OCI-LY3 (cell line): ENCODE measurements around the gene CCDC34.

Experiments
- H2AFZ ChIP-seq: fragments of 200-600, 300-600 bp; shearing (Covaris generic); 2 replicates; pipeline ENCODE4 v1.6.0; 2014; ENCODE audit warnings: antibody characterized with exemption, low read depth, low read length
- H3K27ac ChIP-seq: fragments of 200-600, 300-600 bp; sonication (generic); 2 replicates; pipeline ENCODE4 v1.5.1; 2014; ENCODE audit warnings: mild to moderate bottlenecking, low read length, moderate library complexity, mixed read lengths
- H3K27me3 ChIP-seq: fragments of 200-600, 300-600 bp; sonication (generic); 2 replicates; pipeline ENCODE4 v1.6.1; 2014; ENCODE audit warnings: low read depth, low read length, mixed read lengths
- H3K36me3 ChIP-seq: fragments of 200-600, 300-600 bp; sonication (generic); replicated peaks from 2 replicates; pipeline ENCODE3; 2014; ENCODE audit warnings: low read depth, low read length, mixed read lengths
- H3K4me1 ChIP-seq: fragments of 300-600, 200-600 bp; sonication (generic); 2 replicates; pipeline ENCODE4 v1.6.1; 2014; ENCODE audit warnings: low read length, mixed read lengths
- H3K4me2 ChIP-seq: fragments of 200-600, 300-600 bp; sonication (generic); 2 replicates; pipeline ENCODE4 v1.6.1; 2014; ENCODE audit warnings: low read length, mixed read lengths
- H3K4me3 ChIP-seq: fragments of 300-600, 200-600 bp; sonication (generic); 2 replicates; pipeline ENCODE4 v1.5.1; 2014; ENCODE audit warnings: antibody characterized with exemption, mild to moderate bottlenecking, low read length, moderate library complexity
- H3K79me2 ChIP-seq: fragments of 300-600, 200-600 bp; shearing (Covaris generic); 2 replicates; pipeline ENCODE4 v1.6.1; 2014; ENCODE audit warnings: mild to moderate bottlenecking, low read length, mixed read lengths
- H3K9ac ChIP-seq: fragments of 300-600, 200-600 bp; shearing (Covaris generic); 2 replicates; pipeline ENCODE4 v1.6.0; 2014; ENCODE audit warnings: mild to moderate bottlenecking, low read length, moderate library complexity
- H3K9me3 ChIP-seq: fragments of 200-600, 300-600 bp; shearing (Covaris generic); 2 replicates; pipeline ENCODE4 v1.6.1; 2014; ENCODE audit warnings: low read length, mixed read lengths; ENCODE audit not compliant: insufficient read depth
- H4K20me1 ChIP-seq: fragments of 200-600, 300-600 bp; sonication (generic); 2 replicates; pipeline ENCODE4 v1.6.1; 2016; ENCODE audit warnings: low read length, mixed read lengths; ENCODE audit not compliant: insufficient read depth
- EZH2phosphoT487 ChIP-seq: fragments of 200-600 bp; shearing (Covaris generic); IDR thresholded peaks from 2 replicates; pipeline ENCODE4 v1.6.1; 2018; ENCODE audit warnings: antibody characterized with exemption, mixed run types, low read depth
- TF ChIP-seq, protein P1 (sequence below): fragments of 200-600, 300-600 bp; sonication (generic); IDR thresholded peaks from 2 replicates; pipeline ENCODE4 v1.5.1; 2014; ENCODE audit warnings: antibody characterized with exemption, low read length, low read depth

Gene CCDC34

GRCh38 chr11:27307232-27307631 is 55.8 kb downstream of the CCDC34 start:
- TF ChIP-seq, protein P1, sequence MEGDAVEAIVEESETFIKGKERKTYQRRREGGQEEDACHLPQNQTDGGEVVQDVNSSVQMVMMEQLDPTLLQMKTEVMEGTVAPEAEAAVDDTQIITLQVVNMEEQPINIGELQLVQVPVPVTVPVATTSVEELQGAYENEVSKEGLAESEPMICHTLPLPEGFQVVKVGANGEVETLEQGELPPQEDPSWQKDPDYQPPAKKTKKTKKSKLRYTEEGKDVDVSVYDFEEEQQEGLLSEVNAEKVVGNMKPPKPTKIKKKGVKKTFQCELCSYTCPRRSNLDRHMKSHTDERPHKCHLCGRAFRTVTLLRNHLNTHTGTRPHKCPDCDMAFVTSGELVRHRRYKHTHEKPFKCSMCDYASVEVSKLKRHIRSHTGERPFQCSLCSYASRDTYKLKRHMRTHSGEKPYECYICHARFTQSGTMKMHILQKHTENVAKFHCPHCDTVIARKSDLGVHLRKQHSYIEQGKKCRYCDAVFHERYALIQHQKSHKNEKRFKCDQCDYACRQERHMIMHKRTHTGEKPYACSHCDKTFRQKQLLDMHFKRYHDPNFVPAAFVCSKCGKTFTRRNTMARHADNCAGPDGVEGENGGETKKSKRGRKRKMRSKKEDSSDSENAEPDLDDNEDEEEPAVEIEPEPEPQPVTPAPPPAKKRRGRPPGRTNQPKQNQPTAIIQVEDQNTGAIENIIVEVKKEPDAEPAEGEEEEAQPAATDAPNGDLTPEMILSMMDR, result no peak
- TF ChIP-seq EZH2phosphoT487, result no peak
- H3K4me3 ChIP-seq, result no peak overlapping the region
- H3K4me2 ChIP-seq, result no peak overlapping the region

GRCh38 chr11:27305751-27306150 is 57.3 kb downstream of the CCDC34 start:
- H3K9ac ChIP-seq, result no peak overlapping the region
- no peak overlapping the region for H3K4me3 ChIP-seq
- no peaks in the 10 kb centered on the region for H4K20me1 ChIP-seq
- H3K27ac ChIP-seq, result no peak overlapping the region
- no peak overlapping the region for H3K4me2 ChIP-seq
- TF ChIP-seq, protein P1, result no peak
- TF ChIP-seq EZH2phosphoT487, result no peak
- peaks cover 7% of the 10 kb centered on the region for H3K4me1 ChIP-seq
- no peaks in the 10 kb centered on the region; the same call in 1 of the 2 replicates for H3K9me3 ChIP-seq
- no peaks in the 10 kb centered on the region for H3K27me3 ChIP-seq
- H2AFZ ChIP-seq, result no peak overlapping the region
- no peaks in the 10 kb centered on the region for H3K79me2 ChIP-seq
- no peaks in the 10 kb centered on the region for H3K36me3 ChIP-seq

More at GRCh38 chr11:27307232-27307631, 55.8 kb downstream of the CCDC34 start:
- H3K36me3 ChIP-seq, result no peaks in the 10 kb centered on the region
- H3K9ac ChIP-seq, result no peak overlapping the region
- no peaks in the 10 kb centered on the region for H4K20me1 ChIP-seq
- H3K9me3 ChIP-seq, result no peaks in the 10 kb centered on the region; the same call in 1 of the 2 replicates
- no peak overlapping the region for H3K27ac ChIP-seq
- no peaks in the 10 kb centered on the region for H3K27me3 ChIP-seq
- no peaks in the 10 kb centered on the region for H3K79me2 ChIP-seq
- no peak overlapping the region for H2AFZ ChIP-seq
- no peaks in the 10 kb centered on the region for H3K4me1 ChIP-seq

DNA sequence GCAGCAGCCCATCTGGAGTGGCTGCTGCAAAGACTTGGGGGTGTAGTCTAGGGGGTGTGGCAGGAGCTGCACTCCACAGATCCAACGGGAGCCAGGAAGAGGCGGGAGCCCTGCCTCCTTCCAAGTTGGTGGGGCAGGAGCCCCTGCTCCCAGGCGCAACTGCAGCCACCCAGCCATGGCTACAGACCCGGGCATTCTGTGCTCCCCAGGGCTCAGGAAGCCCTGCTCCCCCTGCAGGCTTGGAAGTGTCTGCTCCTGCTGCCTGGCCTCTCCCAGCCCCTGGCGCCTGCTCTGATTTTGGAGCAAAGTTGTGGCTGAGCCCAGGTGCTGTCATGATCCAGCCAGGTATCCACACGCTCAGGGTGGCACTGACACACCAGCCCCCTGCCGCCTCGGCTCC is 58.5 kb downstream of the CCDC34 start:
- no peak overlapping the region for H3K9ac ChIP-seq
- no peaks in the 10 kb centered on the region for H3K27me3 ChIP-seq
- no peaks in the 10 kb centered on the region for H3K36me3 ChIP-seq
- no peak overlapping the region for H3K4me3 ChIP-seq
- H3K79me2 ChIP-seq, result no peaks in the 10 kb centered on the region
- no peak overlapping the region for H3K27ac ChIP-seq
- no peaks in the 10 kb centered on the region; the same call in 1 of the 2 replicates for H3K9me3 ChIP-seq
- peaks cover 7% of the 10 kb centered on the region for H3K4me1 ChIP-seq
- TF ChIP-seq, protein P1, result no peak
- no peak for TF ChIP-seq EZH2phosphoT487
- no peaks in the 10 kb centered on the region for H4K20me1 ChIP-seq
- no peak overlapping the region for H3K4me2 ChIP-seq
- H2AFZ ChIP-seq, result no peak overlapping the region

GRCh38 chr11:27303903-27304302 is 59.1 kb downstream of the CCDC34 start:
- Histone ChIP-seq H3K79me2 (no peaks in the 10 kb centered on the region), H4K20me1 (no peaks in the 10 kb centered on the region), H3K4me1 (peaks cover 7% of the 10 kb centered on the region), H2AFZ (no peak overlapping the region), H3K27me3 (no peaks in the 10 kb centered on the region), H3K4me3 (no peak overlapping the region), H3K9me3 (no peaks in the 10 kb centered on the region; the same call in 1 of the 2 replicates), H3K4me2 (no peak overlapping the region), H3K9ac (no peak overlapping the region), H3K36me3 (no peaks in the 10 kb centered on the region), H3K27ac (no peak overlapping the region)
- no peak for TF ChIP-seq EZH2phosphoT487
- TF ChIP-seq, protein P1, result no peak
